HepG2 (cell line): ENCODE measurements around the gene PSRC1. TPM values are rescaled to one million over a fixed set of nuclear protein-coding genes. Genes with fewer than 3 reads are reported as not detected.

Experiments
- EP300 ChIP-seq, 3 experiments: sonication (generic) in 1 of 3; formaldehyde crosslinking in 1 of 3; IDR thresholded peaks; 2 replicates each; pipeline versions ENCODE4 v1.5.1 to v1.6.1; 2011 to 2020; ENCODE audit warnings: low read depth in 2 of 3, low read length in 2 of 3, borderline replicate concordance in 1 of 3, improper control_type of control experiment in 1 of 3, mild to moderate bottlenecking in 1 of 3, missing genetic modification reagents in 1 of 3, moderate library complexity in 1 of 3
- FOXO1 ChIP-seq: sonication (generic); formaldehyde crosslinking; IDR thresholded peaks from 2 replicates; pipeline ENCODE4 v1.4.0; 2020; ENCODE audit warnings: missing genetic modification reagents
- HNRNPH1 ChIP-seq: fragments of 200-400 bp; formaldehyde crosslinking; optimal IDR thresholded peaks from 2 replicates; pipeline ENCODE3; 2017; ENCODE audit warnings: mild to moderate bottlenecking, low read depth, low read length
- MIER2 ChIP-seq: IDR thresholded peaks from 2 replicates; pipeline ENCODE4 v1.6.1; 2016; ENCODE audit warnings: missing biosample characterization, missing genetic modification reagents
- MYNN ChIP-seq: sonication (generic); formaldehyde crosslinking; IDR thresholded peaks from 2 replicates; pipeline ENCODE4 v1.4.0; 2020; ENCODE audit warnings: mild to moderate bottlenecking, low read depth, missing genetic modification reagents
- NFYC ChIP-seq: IDR thresholded peaks from 2 replicates; pipeline ENCODE4 v1.6.1; 2016; ENCODE audit warnings: missing genetic modification reagents, missing compliant biosample characterization
- NKX3-1 ChIP-seq: sonication (generic); formaldehyde crosslinking; IDR thresholded peaks from 2 replicates; pipeline ENCODE4 v1.5.0; 2020; ENCODE audit warnings: missing genetic modification reagents
- NR0B2 ChIP-seq: sonication (generic); formaldehyde crosslinking; IDR thresholded peaks from 2 replicates; pipeline ENCODE4 v1.4.0; 2020; ENCODE audit warnings: mild to moderate bottlenecking, missing genetic modification reagents
- PITX1 ChIP-seq: sonication (generic); formaldehyde crosslinking; IDR thresholded peaks from 2 replicates; pipeline ENCODE4 v1.5.1; 2020; ENCODE audit warnings: mild to moderate bottlenecking, missing genetic modification reagents
- SMAD3 ChIP-seq: sonication (generic); formaldehyde crosslinking; IDR thresholded peaks from 2 replicates; pipeline ENCODE4 v1.4.0; 2020; ENCODE audit warnings: missing genetic modification reagents
- SMAD9 ChIP-seq: sonication (generic); formaldehyde crosslinking; IDR thresholded peaks from 2 replicates; pipeline ENCODE4 v1.5.1; 2020; ENCODE audit warnings: mild to moderate bottlenecking, missing genetic modification reagents
- SP5 ChIP-seq: IDR thresholded peaks from 2 replicates; pipeline ENCODE4 v1.6.1; 2016; ENCODE audit warnings: low read depth, borderline replicate concordance
- TP53 ChIP-seq: sonication (generic); formaldehyde crosslinking; conservative IDR thresholded peaks from 2 replicates; pipeline ENCODE4 v1.4.0; 2020; ENCODE audit warnings: missing genetic modification reagents
- ZBTB7A ChIP-seq: sonication (generic); formaldehyde crosslinking; IDR thresholded peaks from 2 replicates; pipeline ENCODE4 v1.8.0; 2022; ENCODE audit warnings: mild to moderate bottlenecking, missing genetic modification reagents
- ZFP82 ChIP-seq: sonication (generic); formaldehyde crosslinking; IDR thresholded peaks from 2 replicates; pipeline ENCODE4 v1.5.1; 2020; ENCODE audit warnings: mild to moderate bottlenecking, missing genetic modification reagents, borderline replicate concordance
- ZNF160 ChIP-seq: sonication (generic); formaldehyde crosslinking; IDR thresholded peaks from 2 replicates; pipeline ENCODE4 v1.8.0; 2022; ENCODE audit warnings: mild to moderate bottlenecking, inconsistent platforms, missing genetic modification reagents
- ZNF180 ChIP-seq: sonication (generic); formaldehyde crosslinking; IDR thresholded peaks from 2 replicates; pipeline ENCODE4 v1.4.0; 2020; ENCODE audit warnings: low read depth, missing genetic modification reagents, borderline replicate concordance
- ZNF652 ChIP-seq: IDR thresholded peaks from 2 replicates; pipeline ENCODE4 v1.6.1; 2016; ENCODE audit warnings: low read depth, borderline replicate concordance
- ZNF879 ChIP-seq: sonication (generic); formaldehyde crosslinking; IDR thresholded peaks from 2 replicates; pipeline ENCODE4 v1.8.1; 2023; ENCODE audit warnings: missing genetic modification reagents
- ZSCAN20 ChIP-seq: sonication (generic); formaldehyde crosslinking; IDR thresholded peaks from 2 replicates; pipeline ENCODE4 v1.4.0; 2020; ENCODE audit warnings: missing genetic modification reagents, mild to moderate bottlenecking, borderline replicate concordance
- polyA plus RNA-seq, 8 experiments: library from polyadenylated mRNA; depleted of rRNA in 3 of 8; stranded (reverse) in 7 of 8; unstranded in 1 of 8; fragments of >200 nt; fragmentation: Illumina TruSeq in 4 of 8; extraction: Trizol in 4 of 8; gene quantifications; 2 replicates each; pipeline versions ENCODE4 v1.2.1 to v1.2.3, GENCODE V29; 2011 to 2016; ENCODE audit warnings: low read depth in 4 of 8, missing spikeins in 1 of 8, mixed read lengths in 1 of 8; ENCODE audit not compliant: insufficient read depth in 1 of 8
- total RNA-seq, 5 experiments: library from RNA; depleted of rRNA; stranded (reverse); fragments of >200 nt; fragmentation: Illumina TruSeq; extraction: Trizol; gene quantifications; 2 replicates each; pipeline ENCODE4 v1.2.3, GENCODE V29; 2016; ENCODE audit warnings: low read depth in 1 of 5
- TF ChIP-seq, protein P1 (sequence below): sonication (generic); formaldehyde crosslinking; IDR thresholded peaks from 2 replicates; pipeline ENCODE4 v1.5.0; 2020; ENCODE audit warnings: missing genetic modification reagents, mild to moderate bottlenecking, borderline replicate concordance
- TF ChIP-seq, protein P2 (sequence below): sonication (generic); formaldehyde crosslinking; IDR thresholded peaks from 2 replicates; pipeline ENCODE4 v1.4.0; 2020; ENCODE audit warnings: missing genetic modification reagents
- TF ChIP-seq, protein P3 (sequence below): sonication (generic); formaldehyde crosslinking; IDR thresholded peaks from 2 replicates; pipeline ENCODE4 v1.4.0; 2020; ENCODE audit warnings: mild to moderate bottlenecking, missing genetic modification reagents
- TF ChIP-seq, protein P4 (sequence below): IDR thresholded peaks from 2 replicates; pipeline ENCODE4 v1.6.1; 2012; ENCODE audit warnings: low read length, improper control_type of control experiment

Gene PSRC1
- total and polyA plus RNA-seq, 2 of the 13 experiments (the other 11 are each of a cell fraction or from before 2014, with no cell fraction given), result 28.6 to 30.3 TPM

GRCh38 chr1:109298666-109299557 lies 16.0 kb upstream of the PSRC1 start (continued):
- TF ChIP-seq ZBTB7A (no peak; the same call in 1 of the 2 replicates), ZFP82 (CRISPR knock-in tag) (no peak), ZNF160 (CRISPR knock-in tag) (0 out of 2 replicates have a peak, but pooled peaks have one; percentile 45), MYNN (CRISPR knock-in tag) (no peak), PITX1 (CRISPR knock-in tag) (peak; percentile 72; the same call in 1 of the 2 replicates), MIER2 (CRISPR knock-in tag) (0 out of 2 replicates have a peak, but pooled peaks have one; percentile 39), NKX3-1 (CRISPR knock-in tag) (peak; percentile 51; the same call in 1 of the 2 replicates), SP5 (CRISPR knock-in tag) (no peak; the same call in 1 of the 2 replicates), HNRNPH1 (no peak), ZSCAN20 (CRISPR knock-in tag) (no peak), ZNF652 (CRISPR knock-in tag) (0 out of 2 replicates have a peak, but pooled peaks have one; percentile 34), NR0B2 (CRISPR knock-in tag) (no peak), EP300 (IDR thresholded peaks at IDR 0.05; ENCODE audit: low read depth in 2 of 2, low read length in 2 of 2) (peak; percentile 90 to 94), EP300 (CRISPR knock-in tag; IDR thresholded peaks at IDR 0.05; ENCODE audit: borderline replicate concordance) (peak; percentile 88), ZNF180 (CRISPR knock-in tag) (no peak), SMAD9 (CRISPR knock-in tag) (no peak), FOXO1 (peak; percentile 79), NFYC (CRISPR knock-in tag) (no peak; the same call in 1 of the 2 replicates), TP53 (CRISPR knock-in tag) (no peak), SMAD3 (CRISPR knock-in tag) (no peak; the same call in none of the 2 replicates), ZNF879 (no peak)
- TF ChIP-seq, protein P1, sequence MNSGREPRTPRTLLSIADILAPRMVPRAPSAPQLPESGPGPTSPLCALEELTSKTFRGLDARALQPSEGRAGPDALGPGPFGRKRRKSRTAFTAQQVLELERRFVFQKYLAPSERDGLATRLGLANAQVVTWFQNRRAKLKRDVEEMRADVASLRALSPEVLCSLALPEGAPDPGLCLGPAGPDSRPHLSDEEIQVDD (CRISPR knock-in tag), result no peak
- TF ChIP-seq, protein P2, sequence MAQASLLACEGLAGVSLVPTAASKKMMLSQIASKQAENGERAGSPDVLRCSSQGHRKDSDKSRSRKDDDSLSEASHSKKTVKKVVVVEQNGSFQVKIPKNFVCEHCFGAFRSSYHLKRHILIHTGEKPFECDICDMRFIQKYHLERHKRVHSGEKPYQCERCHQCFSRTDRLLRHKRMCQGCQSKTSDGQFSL (CRISPR knock-in tag), result no peak
- TF ChIP-seq, protein P3, sequence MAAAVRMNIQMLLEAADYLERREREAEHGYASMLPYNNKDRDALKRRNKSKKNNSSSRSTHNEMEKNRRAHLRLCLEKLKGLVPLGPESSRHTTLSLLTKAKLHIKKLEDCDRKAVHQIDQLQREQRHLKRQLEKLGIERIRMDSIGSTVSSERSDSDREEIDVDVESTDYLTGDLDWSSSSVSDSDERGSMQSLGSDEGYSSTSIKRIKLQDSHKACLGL (CRISPR knock-in tag), result no peak; the same call in 1 of the 2 replicates
- TF ChIP-seq, protein P4, sequence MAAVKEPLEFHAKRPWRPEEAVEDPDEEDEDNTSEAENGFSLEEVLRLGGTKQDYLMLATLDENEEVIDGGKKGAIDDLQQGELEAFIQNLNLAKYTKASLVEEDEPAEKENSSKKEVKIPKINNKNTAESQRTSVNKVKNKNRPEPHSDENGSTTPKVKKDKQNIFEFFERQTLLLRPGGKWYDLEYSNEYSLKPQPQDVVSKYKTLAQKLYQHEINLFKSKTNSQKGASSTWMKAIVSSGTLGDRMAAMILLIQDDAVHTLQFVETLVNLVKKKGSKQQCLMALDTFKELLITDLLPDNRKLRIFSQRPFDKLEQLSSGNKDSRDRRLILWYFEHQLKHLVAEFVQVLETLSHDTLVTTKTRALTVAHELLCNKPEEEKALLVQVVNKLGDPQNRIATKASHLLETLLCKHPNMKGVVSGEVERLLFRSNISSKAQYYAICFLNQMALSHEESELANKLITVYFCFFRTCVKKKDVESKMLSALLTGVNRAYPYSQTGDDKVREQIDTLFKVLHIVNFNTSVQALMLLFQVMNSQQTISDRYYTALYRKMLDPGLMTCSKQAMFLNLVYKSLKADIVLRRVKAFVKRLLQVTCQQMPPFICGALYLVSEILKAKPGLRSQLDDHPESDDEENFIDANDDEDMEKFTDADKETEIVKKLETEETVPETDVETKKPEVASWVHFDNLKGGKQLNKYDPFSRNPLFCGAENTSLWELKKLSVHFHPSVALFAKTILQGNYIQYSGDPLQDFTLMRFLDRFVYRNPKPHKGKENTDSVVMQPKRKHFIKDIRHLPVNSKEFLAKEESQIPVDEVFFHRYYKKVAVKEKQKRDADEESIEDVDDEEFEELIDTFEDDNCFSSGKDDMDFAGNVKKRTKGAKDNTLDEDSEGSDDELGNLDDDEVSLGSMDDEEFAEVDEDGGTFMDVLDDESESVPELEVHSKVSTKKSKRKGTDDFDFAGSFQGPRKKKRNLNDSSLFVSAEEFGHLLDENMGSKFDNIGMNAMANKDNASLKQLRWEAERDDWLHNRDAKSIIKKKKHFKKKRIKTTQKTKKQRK, result no peak
